Measurements from ENCODE around the gene UBL7.
"Not testable (repeated sequence)": the region's sequence is repeated elsewhere in the genome, so short reads cannot be mapped to it uniquely, and the experiment has no call there.

The UBL7 gene

GRCh38 chr15:74488776-74489175, 27.8 kb upstream of the UBL7 start:
- in situ Hi-C loops (cut with HindIII; ENCODE audit: low pct_unique_long_range_greater_than_20kb, low sequenced_read_pairs): no loop called here
- TF ChIP-seq JUND (IDR thresholded peaks at IDR 0.05; ENCODE audit: low read depth): no peak
- no peak for DNase-seq (ENCODE audit: low read depth in 1 of 2, low spot score in 1 of 2)

GRCh38 chr15:74482661-74483060, 21.7 kb upstream of the UBL7 start:
- in situ Hi-C loops (cut with HindIII; ENCODE audit: low pct_unique_long_range_greater_than_20kb, low sequenced_read_pairs): no loop called here

GRCh38 chr15:74480364-74480763, 19.4 kb upstream of the UBL7 start:
- in situ Hi-C loops (cut with HindIII; ENCODE audit: low pct_unique_long_range_greater_than_20kb, low sequenced_read_pairs): not testable (repeated sequence)

More at GRCh38 chr15:74482661-74483060, 21.7 kb upstream of the UBL7 start:
- DNase-seq (ENCODE audit: low read depth in 1 of 2, low spot score in 1 of 2): peak; percentile 14 to 44
- no peak for TF ChIP-seq JUND (IDR thresholded peaks at IDR 0.05; ENCODE audit: low read depth)

GRCh38 chr15:74471621-74472020, 10.7 kb upstream of the UBL7 start:
- DNase-seq (ENCODE audit: low read depth in 1 of 2, low spot score in 1 of 2); in situ Hi-C loops (cut with HindIII; ENCODE audit: low pct_unique_long_range_greater_than_20kb, low sequenced_read_pairs): not testable (repeated sequence)

More at GRCh38 chr15:74480364-74480763, 19.4 kb upstream of the UBL7 start:
- DNase-seq (ENCODE audit: low read depth in 1 of 2, low spot score in 1 of 2): not testable (repeated sequence)

GRCh38 chr15:74470631-74471395, 9.9 kb upstream of the UBL7 start:
- DNase-seq (ENCODE audit: low read depth in 1 of 2, low spot score in 1 of 2): no peak
- in situ Hi-C loops (cut with HindIII; ENCODE audit: low pct_unique_long_range_greater_than_20kb, low sequenced_read_pairs): no loop called here
- no peak for TF ChIP-seq JUND (IDR thresholded peaks at IDR 0.05; ENCODE audit: low read depth)

- TF ChIP-seq JUND (IDR thresholded peaks at IDR 0.05; ENCODE audit: low read depth): no peak
- in situ Hi-C loops (cut with HindIII; ENCODE audit: low pct_unique_long_range_greater_than_20kb, low sequenced_read_pairs): no loop called here
- DNase-seq (ENCODE audit: low read depth in 1 of 2, low spot score in 1 of 2): no peak
Measured at GRCh38 chr15:74468341-74469032, 7.5 kb upstream of the UBL7 start.

GRCh38 chr15:74466570-74466969, 5.6 kb upstream of the UBL7 start:
- in situ Hi-C loops (cut with HindIII; ENCODE audit: low pct_unique_long_range_greater_than_20kb, low sequenced_read_pairs): no loop called here
- no peak for DNase-seq (ENCODE audit: low read depth in 1 of 2, low spot score in 1 of 2)
- no peak for TF ChIP-seq JUND (IDR thresholded peaks at IDR 0.05; ENCODE audit: low read depth)

GRCh38 chr15:74464897-74465296, 3.9 kb upstream of the UBL7 start:
- TF ChIP-seq JUND (IDR thresholded peaks at IDR 0.05; ENCODE audit: low read depth): no peak
- no peak for DNase-seq (ENCODE audit: low read depth in 1 of 2, low spot score in 1 of 2)
- in situ Hi-C loops (cut with HindIII; ENCODE audit: low pct_unique_long_range_greater_than_20kb, low sequenced_read_pairs): no loop called here

GRCh38 chr15:74464216-74464615, 3.3 kb upstream of the UBL7 start:
- DNase-seq (ENCODE audit: low read depth in 1 of 2, low spot score in 1 of 2): no peak
- TF ChIP-seq JUND (IDR thresholded peaks at IDR 0.05; ENCODE audit: low read depth): no peak
- in situ Hi-C loops (cut with HindIII; ENCODE audit: low pct_unique_long_range_greater_than_20kb, low sequenced_read_pairs): no loop called here

- TF ChIP-seq JUND (IDR thresholded peaks at IDR 0.05; ENCODE audit: low read depth): no peak
- no peak for DNase-seq (ENCODE audit: low read depth in 1 of 2, low spot score in 1 of 2)
- in situ Hi-C loops (cut with HindIII; ENCODE audit: low pct_unique_long_range_greater_than_20kb, low sequenced_read_pairs): no loop called here
Measured at GRCh38 chr15:74463634-74464033, 2.7 kb upstream of the UBL7 start.

- DNase-seq (ENCODE audit: low read depth in 1 of 2, low spot score in 1 of 2): no peak
- TF ChIP-seq JUND (IDR thresholded peaks at IDR 0.05; ENCODE audit: low read depth): no peak
- in situ Hi-C loops (cut with HindIII; ENCODE audit: low pct_unique_long_range_greater_than_20kb, low sequenced_read_pairs): no loop called here
Measured at GRCh38 chr15:74461847-74462511, 1.0 kb upstream of the UBL7 start.

GRCh38 chr15:74460298-74460697, 662 bp downstream of the UBL7 start:
- DNase-seq (ENCODE audit: low read depth in 1 of 2, low spot score in 1 of 2): no peak
- in situ Hi-C loops (cut with HindIII; ENCODE audit: low pct_unique_long_range_greater_than_20kb, low sequenced_read_pairs): no loop called here
- no peak for TF ChIP-seq JUND (IDR thresholded peaks at IDR 0.05; ENCODE audit: low read depth)

GRCh38 chr15:74459798-74460197, 1.2 kb downstream of the UBL7 start:
- DNase-seq (ENCODE audit: low read depth in 1 of 2, low spot score in 1 of 2); in situ Hi-C loops (cut with HindIII; ENCODE audit: low pct_unique_long_range_greater_than_20kb, low sequenced_read_pairs): not testable (repeated sequence)

Data from T47D (cell line).